WI38 (cell line): ENCODE data around the gene SLC26A11.

Experiments used
- H3K4me3 ChIP-seq: 2 replicates; pipeline ENCODE4 v1.5.1; 2011; ENCODE audit warnings: low read depth, mild to moderate bottlenecking, control low read depth, low read length
- TF ChIP-seq, protein P1 (sequence below): IDR thresholded peaks from 2 replicates; pipeline ENCODE4 v1.5.1; 2012; ENCODE audit warnings: low read depth, mild to moderate bottlenecking, control low read depth, low read length

Gene SLC26A11

DNA sequence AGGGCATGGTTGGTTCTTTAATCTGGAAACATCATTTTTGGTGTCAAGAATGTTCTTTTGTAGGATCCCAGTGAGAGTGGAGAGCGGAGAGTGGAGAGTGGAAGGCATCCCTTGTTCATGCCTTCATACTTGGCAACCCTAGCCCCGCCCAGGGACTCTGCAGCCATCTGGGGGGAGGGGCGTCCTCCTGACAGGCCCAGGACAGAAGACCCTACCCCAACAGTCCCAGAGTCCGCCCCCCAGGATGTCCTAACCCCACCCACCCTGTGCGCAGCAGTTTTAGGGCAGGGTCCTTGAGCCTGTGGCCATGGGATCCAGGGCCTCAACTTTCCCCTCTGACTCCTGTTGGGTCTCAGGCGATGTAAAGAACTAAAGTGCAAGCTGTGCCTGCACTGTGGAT is 4.5 kb downstream of the SLC26A11 start:
- H3K4me3 ChIP-seq = no peak overlapping the region
- TF ChIP-seq, protein P1, sequence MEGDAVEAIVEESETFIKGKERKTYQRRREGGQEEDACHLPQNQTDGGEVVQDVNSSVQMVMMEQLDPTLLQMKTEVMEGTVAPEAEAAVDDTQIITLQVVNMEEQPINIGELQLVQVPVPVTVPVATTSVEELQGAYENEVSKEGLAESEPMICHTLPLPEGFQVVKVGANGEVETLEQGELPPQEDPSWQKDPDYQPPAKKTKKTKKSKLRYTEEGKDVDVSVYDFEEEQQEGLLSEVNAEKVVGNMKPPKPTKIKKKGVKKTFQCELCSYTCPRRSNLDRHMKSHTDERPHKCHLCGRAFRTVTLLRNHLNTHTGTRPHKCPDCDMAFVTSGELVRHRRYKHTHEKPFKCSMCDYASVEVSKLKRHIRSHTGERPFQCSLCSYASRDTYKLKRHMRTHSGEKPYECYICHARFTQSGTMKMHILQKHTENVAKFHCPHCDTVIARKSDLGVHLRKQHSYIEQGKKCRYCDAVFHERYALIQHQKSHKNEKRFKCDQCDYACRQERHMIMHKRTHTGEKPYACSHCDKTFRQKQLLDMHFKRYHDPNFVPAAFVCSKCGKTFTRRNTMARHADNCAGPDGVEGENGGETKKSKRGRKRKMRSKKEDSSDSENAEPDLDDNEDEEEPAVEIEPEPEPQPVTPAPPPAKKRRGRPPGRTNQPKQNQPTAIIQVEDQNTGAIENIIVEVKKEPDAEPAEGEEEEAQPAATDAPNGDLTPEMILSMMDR = no peak

DNA sequence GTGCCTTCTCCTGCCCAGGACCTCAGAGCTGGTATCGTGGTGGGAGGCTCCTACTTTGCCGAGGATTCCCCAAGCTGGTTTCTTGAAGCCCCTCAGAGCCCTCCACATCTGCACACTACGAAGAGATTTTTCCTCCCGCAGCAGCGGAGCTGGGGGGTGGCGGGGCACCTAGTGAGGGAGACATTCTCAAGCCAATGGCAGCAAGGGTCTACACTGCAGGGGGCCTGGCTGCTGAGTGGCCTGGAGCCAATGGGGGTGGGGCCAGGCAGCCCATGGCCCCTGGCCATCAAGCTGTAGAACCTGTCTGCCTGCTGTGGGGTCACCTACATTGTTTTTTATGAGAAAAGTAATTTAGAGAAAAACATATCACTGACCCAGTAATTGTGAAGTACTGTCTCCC is 5.0 kb downstream of the SLC26A11 start:
- TF ChIP-seq, protein P1 = no peak

DNA sequence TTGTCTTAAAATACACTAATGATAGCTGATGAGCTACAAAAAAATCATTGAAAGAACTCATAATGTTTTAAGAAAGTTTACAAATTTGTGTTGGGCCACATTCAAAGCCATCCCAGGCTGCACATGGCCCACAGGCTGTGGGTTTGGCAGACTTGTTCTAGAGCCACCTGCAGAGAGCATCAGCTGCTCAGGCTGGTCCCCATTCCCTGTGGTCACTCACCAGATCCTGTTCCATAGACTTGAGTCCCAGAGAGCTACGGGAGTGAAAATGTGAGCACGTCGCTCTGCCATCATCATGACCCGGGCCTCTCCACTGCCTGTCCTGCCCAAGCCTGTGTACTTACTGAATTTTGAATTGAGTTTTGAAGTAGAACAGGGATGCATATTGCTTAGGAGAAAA is 6.9 kb downstream of the SLC26A11 start:
- TF ChIP-seq, protein P1 = no peak
- H3K4me3 ChIP-seq = no peak overlapping the region

More for the DNA sequence above, 5.0 kb downstream of the SLC26A11 start:
- no peak overlapping the region for H3K4me3 ChIP-seq

DNA sequence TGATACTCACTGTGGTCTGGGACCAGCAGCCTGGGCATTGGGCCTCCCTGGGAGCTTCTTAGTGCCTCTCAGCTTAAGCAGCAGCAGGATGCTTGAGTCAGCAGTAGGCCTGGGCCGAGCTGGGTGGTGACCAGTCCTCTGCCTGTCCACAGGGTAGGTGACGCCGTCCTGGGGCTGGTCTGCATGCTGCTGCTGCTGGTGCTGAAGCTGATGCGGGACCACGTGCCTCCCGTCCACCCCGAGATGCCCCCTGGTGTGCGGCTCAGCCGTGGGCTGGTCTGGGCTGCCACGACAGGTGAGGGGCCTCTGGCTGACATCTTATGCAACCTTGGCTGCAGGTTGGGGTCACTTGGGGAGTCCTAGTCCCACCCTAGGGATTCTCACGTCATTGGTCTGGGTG is 7.4 kb downstream of the SLC26A11 start:
- H3K4me3 ChIP-seq = no peak overlapping the region
- TF ChIP-seq, protein P1 = no peak

DNA sequence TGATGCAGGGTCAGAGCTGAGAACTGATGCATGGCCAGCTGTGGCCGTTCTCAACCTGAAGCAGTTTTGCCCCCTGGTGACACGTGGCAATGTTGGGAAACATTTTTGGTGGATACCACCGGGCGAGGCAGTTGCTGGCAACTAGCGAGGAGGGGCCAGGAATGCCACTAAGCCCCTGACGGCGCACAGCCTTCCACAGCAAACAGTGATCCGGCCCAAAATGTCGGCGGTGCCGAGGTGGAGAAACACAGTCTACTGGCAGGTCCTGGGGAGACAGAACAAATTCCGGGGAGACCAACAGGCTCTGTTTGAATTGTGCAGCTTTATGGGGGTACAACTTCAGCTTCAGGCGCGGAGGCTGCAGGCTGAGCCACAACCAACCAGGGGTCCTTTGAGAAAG is 8.2 kb downstream of the SLC26A11 start:
- no peak overlapping the region for H3K4me3 ChIP-seq

DNA sequence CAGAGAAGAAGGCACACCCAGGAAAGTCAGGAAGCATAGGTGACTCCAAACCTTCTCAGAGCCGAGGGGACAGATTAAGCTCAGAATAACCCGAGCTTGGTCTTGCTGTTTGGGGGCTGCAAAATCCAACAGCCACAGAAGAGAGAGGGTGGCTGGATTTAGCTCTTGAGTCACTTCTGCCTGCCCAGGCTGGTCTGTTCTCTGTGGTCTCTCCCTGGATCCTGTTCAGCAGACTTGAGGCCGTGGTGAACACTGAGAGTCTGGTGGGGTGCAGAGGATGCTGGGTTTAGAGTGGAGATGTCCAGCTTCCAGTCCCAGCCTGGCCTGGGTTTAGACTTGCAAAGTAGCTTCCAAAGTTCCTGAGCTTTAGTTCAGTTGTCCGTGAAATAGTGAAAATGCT is 8.8 kb downstream of the SLC26A11 start:
- TF ChIP-seq, protein P1 = no peak
- H3K4me3 ChIP-seq = no peak overlapping the region

More for the DNA sequence above, 8.2 kb downstream of the SLC26A11 start:
- TF ChIP-seq, protein P1 = no peak

DNA sequence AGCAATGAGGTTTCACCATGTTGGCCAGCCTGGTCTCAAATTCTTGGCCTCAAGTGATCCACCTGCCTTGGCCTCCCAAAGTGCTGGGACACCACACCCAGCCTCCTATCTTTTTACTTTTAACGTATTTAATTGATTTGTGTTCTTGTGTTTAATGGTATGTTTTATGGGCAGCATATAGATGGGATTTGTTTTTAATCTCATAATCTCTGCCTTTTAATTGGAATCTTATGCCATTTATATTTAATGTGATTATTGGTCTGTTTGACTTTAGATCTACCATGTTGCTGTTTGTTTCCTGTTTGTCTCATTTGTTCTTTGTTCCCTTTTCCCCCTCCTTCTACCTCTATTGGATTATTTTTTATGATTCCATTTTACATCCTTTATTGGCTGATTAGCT is 12.2 kb downstream of the SLC26A11 start:
- TF ChIP-seq, protein P1 = no peak

More for the DNA sequence above, 12.2 kb downstream of the SLC26A11 start:
- no peak overlapping the region for H3K4me3 ChIP-seq
